Glomerular endothelial cell (primary cell): ENCODE measurements around the gene SIGLEC7. TPM values are rescaled to one million over a fixed set of nuclear protein-coding genes. Genes with fewer than 3 reads are reported as not detected.
"Not testable (repeated sequence)": the region's sequence is repeated elsewhere in the genome, so short reads cannot be mapped to it uniquely, and the experiment has no call there.

Source experiments
- DNase-seq: peaks from one replicate; pipeline ENCODE4 v3.0.0-alpha.2; 2011; ENCODE audit warnings: low read depth, low spot score; ENCODE audit errors: extremely low read depth
- total RNA-seq: library from RNA; depleted of rRNA; stranded (reverse); fragments of >200 nt; gene quantifications from 2 replicates; pipeline ENCODE4 v1.2.3, GENCODE V29; 2015

SIGLEC7 gene
- total RNA-seq, 1 donor from 2014 or later = not detected

DNA sequence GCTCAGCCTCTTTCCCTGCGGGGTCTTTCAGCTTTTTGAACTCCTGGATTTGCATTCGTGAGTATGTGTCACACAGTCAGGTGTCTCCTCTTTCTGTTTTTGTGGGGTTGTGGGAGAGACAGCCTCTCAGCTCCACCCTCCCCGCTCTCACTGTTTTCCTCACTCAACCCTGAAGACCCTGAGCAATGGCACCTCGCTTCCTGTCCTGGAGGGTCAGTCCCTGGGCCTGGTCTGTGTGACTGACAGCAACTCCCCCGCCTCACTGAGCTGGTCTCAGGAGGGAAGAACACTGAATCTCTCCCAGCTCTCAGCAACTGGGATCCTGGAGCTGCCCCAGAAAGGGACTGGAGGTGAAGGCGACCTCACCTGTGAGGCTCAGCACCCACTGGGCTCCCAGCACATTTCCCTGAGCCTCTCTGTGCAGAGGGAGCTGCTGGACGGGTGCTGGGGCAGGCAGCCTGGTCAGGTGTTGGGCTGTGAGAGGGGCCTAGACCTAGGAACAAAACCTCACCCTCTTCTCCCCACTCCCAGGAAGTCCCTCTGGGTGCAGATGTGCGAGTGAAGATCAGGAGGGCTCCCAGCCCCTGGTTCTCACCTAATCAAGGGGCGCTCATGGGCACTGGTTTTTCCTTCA, 4.2 kb upstream of the SIGLEC7 start:
- no peak for DNase-seq

DNA sequence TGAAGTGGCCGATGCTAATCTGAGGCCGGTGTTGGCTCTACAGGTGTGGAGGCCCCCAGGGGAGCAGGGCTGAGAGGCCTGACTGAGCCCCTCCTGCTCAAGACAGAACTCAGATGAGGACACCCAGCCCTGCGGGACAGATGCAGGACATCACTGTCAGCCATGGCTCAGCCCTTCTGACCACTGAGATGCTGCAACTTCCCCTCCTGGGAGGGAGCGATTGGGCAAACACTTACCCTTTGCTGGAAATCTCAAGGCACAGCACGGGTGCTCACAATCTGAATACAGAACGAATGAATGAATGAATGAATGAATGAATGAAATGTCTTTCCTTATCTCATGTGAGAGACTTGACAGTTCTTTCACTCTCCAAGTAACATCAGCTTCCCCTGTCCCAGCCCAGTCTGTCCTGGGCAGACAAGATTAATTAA, 3.5 kb upstream of the SIGLEC7 start:
- DNase-seq = no peak

DNA sequence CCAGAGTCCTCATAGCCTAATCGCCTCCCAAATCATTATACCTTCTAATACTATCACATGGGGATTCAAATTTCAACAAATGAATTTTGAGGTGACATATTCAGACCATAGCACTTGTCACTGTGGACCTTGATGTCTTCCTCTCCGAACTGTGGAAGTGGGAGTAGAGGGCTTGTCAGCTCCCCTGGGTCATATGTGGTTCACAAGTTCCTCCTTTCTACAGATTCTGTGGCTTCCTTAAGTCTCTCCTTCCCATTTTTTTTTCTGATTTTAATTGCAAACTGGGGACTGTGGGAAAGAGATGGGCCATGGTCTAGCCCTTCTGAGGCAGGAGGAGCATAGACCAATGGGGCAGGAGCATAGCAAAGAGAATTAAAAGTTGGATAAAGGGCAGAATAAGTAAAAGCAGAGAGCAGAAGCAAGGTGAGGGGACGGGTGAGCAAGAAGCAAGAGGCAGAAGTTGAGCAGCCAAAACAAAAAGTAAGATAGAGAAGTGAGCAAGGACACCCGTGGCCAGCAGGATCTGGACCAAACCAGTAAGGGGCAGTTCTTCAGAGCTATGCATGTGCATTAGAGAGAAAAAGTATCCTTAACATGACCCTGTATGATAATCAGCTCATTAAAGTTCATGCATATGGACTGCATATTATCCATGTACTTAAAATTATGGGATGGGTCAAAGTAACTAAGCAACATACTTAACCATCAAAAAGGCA, 2.6 kb upstream of the SIGLEC7 start:
- no peak for DNase-seq

DNA sequence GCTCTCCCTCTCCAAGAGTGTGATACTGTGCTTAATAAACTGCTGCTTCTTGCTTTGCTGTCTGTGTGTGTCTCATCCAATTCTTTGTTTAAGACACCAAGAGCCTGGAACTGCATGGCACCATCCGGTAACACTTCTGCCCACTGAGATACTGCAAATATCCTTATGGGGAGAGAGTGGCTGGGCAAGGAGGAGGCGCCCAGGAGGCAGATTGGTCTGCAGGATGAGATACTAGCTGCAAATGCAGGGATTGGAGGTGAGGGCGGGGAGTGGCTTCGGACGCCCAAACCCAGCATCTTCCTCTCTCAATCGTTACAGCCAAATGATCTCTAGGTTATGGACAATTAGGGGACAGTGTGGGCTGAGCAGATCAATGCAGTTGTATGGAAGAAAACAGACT, 1.7 kb upstream of the SIGLEC7 start:
- no peak for DNase-seq

DNA sequence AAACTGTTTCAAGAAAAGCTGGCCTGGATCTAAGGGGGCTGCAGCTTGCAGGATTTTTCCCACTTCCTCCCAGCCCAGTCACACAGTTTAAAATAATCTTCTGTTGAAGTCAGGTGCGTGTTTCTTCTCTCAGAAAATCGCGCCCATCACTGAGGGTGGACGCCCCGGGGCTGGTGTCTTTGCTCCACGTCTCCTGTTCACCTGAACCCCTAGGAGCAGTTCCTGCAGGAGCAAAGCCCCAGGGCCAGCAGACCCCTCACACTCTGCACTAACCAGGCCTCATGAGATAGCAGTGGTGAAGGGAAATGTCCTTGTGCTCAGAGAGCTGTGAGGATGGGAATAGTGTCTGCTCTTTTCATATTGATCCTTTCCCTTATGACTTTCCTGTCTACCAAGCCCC, 920 bp upstream of the SIGLEC7 start:
- DNase-seq = no peak

DNA sequence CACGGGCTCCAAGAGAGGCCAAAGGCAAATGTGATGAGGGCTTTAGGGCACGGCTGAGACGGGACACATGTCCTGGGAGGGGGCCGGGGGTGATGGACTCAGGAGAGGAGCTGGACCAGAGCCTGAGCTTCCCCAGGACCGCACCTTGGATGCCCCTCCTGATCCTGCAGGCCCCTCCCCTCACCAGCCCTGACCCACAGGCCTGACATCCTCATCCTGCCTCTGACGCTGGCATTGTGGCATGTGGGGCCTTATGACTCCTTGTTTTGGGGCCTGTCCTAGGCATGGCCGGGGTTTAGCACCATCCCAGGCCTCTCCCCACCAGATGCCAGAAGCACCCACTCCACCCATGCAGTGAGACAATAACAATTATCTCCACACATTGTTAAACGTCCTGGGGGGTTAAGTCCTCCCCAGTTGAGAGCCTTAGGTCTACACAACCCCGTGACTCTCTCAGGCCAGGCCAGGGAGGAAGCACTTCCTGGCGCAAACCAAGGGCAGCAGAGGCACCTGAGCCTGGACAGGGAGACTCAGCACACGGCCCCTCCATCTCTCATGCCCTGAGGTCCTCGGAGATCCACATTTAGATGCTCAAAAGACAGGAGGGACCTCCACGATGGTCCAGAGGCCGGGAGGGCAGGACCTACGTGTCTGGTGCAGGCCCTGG, 841 bp downstream of the SIGLEC7 start:
- not testable (repeated sequence) for DNase-seq

DNA sequence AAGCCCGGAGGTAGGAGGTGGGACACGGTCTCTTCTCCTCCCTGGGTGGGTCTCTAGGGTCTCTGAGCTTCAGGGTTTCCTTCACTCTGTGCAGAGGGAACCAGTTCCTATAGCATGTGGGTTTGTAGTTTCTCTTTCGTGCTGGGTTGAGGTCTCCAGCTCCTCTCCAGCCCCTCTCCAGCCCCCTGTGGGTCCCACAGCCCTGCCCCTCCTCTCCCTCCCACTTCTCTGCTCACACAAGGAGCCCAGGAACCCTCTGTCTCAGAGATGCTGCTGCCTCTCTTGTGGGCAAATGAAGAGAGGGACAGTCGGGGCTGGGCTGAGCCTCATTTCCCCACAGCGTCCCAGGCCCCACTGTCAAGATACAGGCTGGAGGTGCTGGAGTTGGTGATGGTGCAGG, 1.4 kb downstream of the SIGLEC7 start:
- no peak for DNase-seq

DNA sequence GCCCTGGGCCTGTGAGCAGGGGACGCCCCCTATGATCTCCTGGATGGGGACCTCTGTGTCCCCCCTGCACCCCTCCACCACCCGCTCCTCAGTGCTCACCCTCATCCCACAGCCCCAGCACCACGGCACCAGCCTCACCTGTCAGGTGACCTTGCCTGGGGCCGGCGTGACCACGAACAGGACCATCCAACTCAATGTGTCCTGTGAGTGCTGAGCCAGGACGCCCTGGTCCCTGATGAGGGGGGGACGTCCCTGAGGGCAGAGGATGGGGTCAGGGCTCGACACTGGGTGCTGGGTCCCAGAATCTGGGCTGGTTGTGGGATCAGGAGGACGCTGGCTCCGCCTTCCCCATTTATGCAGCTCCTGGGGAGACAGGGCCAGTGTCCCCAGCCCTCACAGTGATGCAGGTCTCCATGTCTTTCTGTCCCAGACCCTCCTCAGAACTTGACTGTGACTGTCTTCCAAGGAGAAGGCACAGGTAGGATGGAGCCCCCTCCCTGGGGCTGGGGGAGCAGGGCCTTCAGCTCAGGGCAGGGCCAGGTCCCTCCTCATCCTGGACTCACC, 2.5 kb downstream of the SIGLEC7 start:
- no peak for DNase-seq

DNA sequence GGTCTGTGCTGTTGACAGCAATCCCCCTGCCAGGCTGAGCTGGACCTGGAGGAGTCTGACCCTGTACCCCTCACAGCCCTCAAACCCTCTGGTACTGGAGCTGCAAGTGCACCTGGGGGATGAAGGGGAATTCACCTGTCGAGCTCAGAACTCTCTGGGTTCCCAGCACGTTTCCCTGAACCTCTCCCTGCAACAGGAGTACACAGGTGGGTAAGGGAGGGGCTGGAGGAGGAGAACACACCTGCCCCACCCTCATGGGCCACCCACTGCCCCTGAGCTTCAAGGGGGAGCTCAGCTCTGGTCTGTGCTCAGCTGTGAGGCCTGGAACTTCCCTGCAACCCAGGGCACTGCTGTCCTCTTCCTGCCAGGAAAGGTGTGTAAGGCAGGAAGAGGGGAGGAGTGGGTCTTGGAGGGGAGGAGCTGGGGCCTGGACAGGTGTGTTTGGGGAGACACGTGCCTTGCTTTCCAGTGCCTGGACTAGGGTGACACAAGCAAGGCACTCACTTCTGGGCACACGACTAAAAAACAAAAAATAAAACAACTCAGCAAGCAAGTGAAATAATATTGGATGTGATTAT, 3.9 kb downstream of the SIGLEC7 start:
- DNase-seq = no peak

DNA sequence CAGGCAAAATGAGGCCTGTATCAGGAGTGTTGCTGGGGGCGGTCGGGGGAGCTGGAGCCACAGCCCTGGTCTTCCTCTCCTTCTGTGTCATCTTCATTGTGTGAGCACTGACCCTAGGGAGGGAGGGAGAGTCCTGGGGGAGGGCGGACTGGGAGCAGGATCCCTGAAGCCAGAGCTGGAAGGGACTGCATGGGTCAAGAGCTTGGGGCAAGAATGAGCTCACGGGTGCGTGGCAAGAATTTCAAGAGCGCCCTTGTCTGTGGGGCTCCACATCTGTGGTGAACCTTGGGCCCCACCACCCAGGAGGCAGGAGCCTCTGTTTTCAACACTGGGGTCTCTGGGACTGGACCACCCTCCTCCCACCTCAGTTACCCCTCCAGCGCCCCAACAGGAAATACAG, 4.7 kb downstream of the SIGLEC7 start:
- no peak for DNase-seq

DNA sequence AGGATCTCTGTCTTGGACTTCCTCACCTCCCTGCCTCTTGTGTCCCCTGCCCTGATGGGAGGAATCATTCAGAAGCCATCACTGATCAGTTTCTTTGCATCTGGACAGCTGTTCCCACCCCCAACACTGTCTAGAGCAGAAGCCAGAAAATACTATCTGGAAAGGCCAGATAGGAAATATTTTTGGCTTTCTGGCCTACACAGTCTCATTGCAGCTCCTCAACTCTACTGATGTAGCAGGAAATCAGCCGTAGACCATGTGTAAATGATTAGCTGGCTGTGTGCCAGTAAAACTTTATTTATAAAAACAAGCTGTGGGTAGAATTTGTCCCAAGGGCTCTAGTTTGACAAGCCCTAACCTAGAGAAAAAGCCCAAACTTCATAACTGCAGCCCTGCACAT, 5.6 kb downstream of the SIGLEC7 start:
- DNase-seq = no peak

DNA sequence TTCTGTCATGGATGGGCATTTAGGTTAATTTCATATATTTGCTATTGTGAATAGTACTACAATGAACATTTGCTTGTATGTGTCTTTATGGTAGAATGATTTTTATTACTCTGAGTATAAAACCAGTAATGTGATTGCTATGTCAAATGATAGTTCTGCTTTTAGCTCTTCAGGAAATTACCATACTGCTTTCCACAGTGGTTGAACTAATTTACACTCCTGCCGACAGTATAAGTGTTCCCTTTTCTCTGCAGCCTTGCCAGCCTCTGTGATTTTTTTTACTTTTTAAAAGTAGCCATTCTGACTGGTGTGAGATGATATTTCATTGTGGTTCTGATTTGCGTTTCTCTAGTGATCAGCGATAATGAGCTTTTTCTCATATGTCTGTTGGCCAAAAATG, 6.5 kb downstream of the SIGLEC7 start:
- no peak for DNase-seq

DNA sequence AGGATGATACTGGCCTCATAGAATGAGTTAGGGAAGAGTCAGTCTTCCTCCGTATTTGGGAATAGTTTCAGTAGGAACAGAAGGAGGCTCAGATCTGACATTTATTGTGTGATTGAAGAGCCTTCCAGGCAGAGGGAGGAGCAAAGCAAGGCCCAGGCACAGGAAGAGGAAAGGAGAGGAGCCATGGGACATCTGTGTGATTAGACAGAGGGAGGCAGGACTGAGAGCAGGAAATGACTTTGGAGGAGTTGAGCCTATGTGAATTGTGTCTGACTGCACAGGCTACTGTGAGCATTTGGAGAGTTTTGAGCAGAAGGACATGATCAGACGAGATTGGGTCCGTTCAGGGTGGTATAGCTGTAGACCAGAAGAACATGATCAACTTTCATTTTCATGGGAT, 8.5 kb downstream of the SIGLEC7 start:
- no peak for DNase-seq

DNA sequence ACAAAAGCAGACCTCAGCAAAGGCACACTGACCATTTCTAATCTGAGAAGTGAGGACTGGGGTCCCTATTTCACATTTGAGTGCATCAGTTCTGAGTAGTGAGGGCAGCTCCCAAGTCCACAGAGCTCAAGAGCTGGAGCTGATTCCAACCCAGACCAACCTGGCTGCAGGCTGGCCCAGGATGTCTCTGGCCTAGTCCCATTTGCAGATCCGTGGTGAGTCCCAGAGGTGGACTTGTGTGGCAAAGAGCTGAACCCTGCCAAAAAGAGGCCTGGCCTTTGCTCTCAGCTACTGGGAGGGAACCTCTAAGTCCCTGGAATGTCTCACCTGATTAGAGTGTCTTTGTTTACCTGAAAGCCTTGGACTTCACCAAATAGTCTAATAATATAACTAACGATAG, 14.6 kb downstream of the SIGLEC7 start:
- DNase-seq = no peak

DNA sequence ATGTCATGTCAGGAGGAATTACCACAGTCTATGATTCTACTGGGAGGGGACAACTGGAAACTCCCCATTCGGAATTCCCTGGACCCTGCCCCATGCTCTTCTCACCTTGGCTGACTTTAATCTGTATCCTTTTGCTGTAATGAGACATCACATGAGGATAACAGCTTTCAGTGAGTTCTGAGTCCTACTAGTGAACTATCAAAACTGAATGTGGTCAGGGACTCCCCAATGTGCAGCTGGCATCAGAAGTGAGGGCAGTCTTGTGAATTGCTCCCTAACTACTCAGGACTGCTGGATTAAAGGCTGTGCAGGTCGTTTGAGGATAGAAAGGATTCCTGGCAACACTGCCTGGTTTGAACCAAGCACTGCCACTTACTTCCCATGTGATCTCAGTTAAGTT, 15.2 kb downstream of the SIGLEC7 start:
- DNase-seq = no peak

DNA sequence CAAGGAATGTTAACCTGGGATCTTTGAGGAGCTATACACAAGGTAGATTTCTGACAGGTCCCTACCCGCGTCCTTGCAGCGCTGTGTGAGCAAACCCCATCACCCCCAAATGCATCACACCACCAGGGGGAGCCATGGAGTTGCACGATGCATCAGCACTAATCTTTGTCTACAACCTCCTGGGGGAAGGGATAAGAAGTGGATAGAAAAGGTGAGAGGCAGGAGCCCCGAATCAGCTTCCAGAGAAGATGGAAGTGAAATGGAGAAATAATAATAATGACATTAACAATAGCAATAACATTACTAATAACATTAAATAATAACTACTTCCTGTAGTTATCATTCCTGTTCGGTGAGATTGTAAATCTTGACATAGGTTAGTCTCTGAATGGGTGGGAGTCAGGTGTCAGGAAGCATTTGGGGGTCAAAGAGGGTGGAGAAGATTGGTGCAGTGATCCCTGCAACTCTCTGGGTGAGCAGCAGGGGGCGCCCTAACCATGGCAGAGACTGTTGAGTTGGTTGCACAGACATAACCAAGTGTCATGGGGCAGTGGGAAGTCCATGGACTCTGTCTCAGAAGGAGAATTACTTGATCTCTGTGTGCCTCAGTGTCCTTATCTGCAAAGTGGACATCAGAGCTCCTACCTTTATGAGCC, 16.5 kb downstream of the SIGLEC7 start:
- DNase-seq = no peak

DNA sequence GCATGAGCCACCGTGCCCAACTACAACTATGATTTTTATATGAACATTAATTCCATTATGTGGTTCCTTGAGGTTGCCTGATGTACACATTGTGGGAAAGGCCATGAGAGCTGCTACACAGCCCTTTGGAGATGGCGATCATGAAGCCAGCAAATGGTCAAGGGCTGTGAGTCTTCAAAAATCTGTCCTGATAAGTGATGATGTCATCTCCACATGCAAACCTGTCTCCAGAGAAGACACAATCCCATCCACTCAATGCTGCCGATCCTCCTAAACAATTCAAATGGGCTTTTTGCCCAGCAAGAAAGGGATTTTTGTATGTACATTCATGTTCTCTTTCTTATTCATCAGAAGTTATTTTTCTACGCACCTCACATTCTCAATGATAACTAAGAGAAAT, 17.6 kb downstream of the SIGLEC7 start:
- DNase-seq = no peak

DNA sequence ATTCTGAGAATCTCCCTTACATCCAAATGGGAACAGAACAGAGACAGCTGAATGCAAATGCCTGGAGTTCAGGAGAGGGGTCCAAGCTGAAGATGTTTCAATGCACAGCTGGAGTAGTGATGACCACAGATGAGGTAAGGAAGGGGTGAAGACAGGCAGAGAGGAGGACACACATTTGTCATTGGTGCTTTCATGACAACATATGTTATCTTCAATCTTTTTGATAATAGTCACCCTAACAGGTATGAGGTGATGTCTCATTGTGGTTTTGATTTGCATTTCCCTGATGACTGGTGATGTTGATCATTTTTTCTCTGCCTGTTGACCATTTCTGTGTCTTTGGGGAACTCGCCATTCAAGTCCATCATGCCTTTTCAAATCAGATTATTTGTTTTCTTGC, 19.2 kb downstream of the SIGLEC7 start:
- no peak for DNase-seq

DNA sequence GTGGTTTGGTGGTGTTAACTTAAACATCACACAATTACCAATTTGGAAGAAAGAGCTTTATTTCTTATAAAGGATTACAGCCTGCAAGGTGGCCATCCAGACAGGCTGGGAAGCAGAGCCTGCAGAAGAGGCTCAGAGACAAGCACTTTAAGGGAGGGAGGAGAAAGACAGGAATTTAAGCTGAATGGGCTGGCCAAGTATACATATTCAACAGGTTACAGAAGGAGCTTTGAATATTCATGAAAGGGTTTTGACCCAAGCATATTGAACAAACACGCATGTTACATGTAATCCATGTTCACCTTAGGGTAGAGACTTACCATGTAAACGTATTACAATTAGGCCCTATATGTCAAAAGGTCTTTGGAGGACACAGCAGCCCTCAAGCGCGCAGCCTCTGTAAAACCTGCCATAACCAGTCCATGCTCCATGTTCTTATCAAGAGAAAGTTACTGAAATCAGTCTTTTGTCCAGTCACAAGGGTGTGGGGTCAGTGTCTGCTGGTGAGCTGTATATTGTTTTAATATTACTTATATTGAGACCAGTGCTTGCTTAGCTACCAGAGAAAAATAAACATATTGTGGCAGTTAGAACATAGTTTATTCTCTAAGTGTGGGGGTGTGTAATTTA, 19.9 kb downstream of the SIGLEC7 start:
- no peak for DNase-seq

DNA sequence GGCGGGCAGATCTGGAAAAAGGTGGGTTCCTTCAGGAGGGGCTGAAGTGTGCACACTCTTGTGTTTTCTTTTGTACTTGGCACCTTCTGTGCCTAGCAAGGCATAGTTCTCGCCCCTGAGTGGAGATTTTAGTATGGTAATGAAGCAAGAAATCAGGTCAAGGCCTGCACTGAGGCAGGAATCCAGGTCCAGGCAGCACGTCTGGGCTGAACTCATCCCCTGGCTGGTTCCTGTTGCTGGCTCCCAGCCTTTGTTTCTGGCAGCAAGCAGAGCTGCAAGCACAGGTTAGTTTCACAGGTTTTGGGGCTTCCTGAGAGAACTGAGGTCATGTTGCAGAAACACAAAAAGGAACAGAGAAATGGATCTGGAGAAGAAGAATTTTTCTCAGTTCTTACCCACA, 21.2 kb downstream of the SIGLEC7 start:
- DNase-seq = no peak

DNA sequence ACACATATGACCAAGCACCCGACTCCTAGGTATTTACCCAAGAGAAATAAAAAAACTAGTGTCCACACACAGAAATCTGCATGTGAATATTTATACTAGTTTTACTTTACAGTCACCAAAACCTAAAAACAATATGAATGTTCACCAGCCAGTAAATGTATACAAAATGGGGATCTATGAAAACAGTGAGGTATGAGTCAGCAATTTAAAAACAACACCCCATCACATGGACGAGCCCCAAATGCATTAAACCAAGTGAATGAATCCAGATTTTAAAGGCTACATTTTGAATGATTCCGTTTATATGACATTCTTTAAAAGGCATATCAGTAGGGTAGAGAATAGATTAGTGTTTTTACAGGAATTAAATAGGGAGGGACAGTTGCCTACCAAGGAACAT, 22.1 kb downstream of the SIGLEC7 start:
- no peak for DNase-seq
